H1 (cell line): ENCODE data around the gene RERE. TPM values are rescaled to one million over a fixed set of nuclear protein-coding genes. Genes with fewer than 3 reads are reported as not detected.

Experiments used
- RBBP5 ChIP-seq: IDR thresholded peaks from 2 replicates; pipeline ENCODE4 v1.7.1; 2012; ENCODE audit warnings: low read depth, mild to moderate bottlenecking, inconsistent platforms, low read length, moderate library complexity, borderline replicate concordance
- TAF7 ChIP-seq: optimal IDR thresholded peaks from 2 replicates; pipeline ENCODE3; 2011; ENCODE audit warnings: low read depth, mild to moderate bottlenecking, inconsistent platforms, low read length, moderate library complexity, borderline replicate concordance
- polyA plus RNA-seq, 7 experiments: library from polyadenylated mRNA; depleted of rRNA in 3 of 7; stranded (reverse) in 5 of 7; unstranded in 2 of 7; fragments of >200 nt in 5 of 7; fragments of 200-250 nt in 2 of 7; gene quantifications; 1 replicate in 5 of 7; 2 replicates in 1 of 7; 4 replicates in 1 of 7; pipeline versions ENCODE4 v1.2.1 to v1.2.3, GENCODE V29; 2011 to 2013; ENCODE audit warnings: missing spikeins in 2 of 7, mixed read lengths in 2 of 7
- total RNA-seq: library from RNA; stranded (reverse); fragmentation: NEBNext Ultra II Directional; extraction: Animal tissue kit (Norgen Biotek cat#: 25700); gene quantifications from 2 replicates; pipeline ENCODE4 v1.2.1, GENCODE V29; 2021
- TF ChIP-seq, protein P1 (sequence below): IDR thresholded peaks from 2 replicates; pipeline ENCODE4 v1.6.1; 2011; ENCODE audit warnings: low read length, improper control_type of control experiment

RERE gene
- total and polyA plus RNA-seq, 2 of the 8 experiments (the other 6 are each of a cell fraction or from before 2014, with no cell fraction given): 15.3 to 142 TPM

- TF ChIP-seq TAF7 (no peak), RBBP5 (no peak)
- TF ChIP-seq, protein P1, sequence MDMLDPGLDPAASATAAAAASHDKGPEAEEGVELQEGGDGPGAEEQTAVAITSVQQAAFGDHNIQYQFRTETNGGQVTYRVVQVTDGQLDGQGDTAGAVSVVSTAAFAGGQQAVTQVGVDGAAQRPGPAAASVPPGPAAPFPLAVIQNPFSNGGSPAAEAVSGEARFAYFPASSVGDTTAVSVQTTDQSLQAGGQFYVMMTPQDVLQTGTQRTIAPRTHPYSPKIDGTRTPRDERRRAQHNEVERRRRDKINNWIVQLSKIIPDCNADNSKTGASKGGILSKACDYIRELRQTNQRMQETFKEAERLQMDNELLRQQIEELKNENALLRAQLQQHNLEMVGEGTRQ: no peak
These were observed 444.3 kb downstream of the RERE start (continued) for GRCh38 chr1:8373125-8373524.
